Naive B cell (primary cell): Measurements from ENCODE around the gene MYH14. TPM values are rescaled to one million over a fixed set of nuclear protein-coding genes. Genes with fewer than 3 reads are reported as not detected.
A peak's percentile ranks its signal among the peaks of the same experiment; 100 is the strongest.

ENCODE experiments used
- ATAC-seq, 2 donors: fragments of 150-1000 bp; cut with Tn5 transposase; 2 replicates each; pipeline ENCODE4 v1.10.0; 2021; ENCODE audit warnings: low read depth in 2 of 2, mild to moderate bottlenecking in 2 of 2, moderate library complexity in 2 of 2
- DNase-seq: peaks from one replicate; pipeline ENCODE4 v3.0.0; 2022
- H3K27ac Mint-ChIP-seq, 6 donors: one replicate each; pipeline ENCODE4 v1.8.0; 2020 to 2022; ENCODE audit warnings: mild to moderate bottlenecking in 6 of 6, mixed read lengths in 6 of 6, moderate library complexity in 5 of 6, inconsistent platforms in 2 of 6
- H3K27me3 Mint-ChIP-seq, 3 donors: one replicate each; pipeline ENCODE4 v1.8.0; 2021 to 2022; ENCODE audit warnings: mixed read lengths in 3 of 3, mild to moderate bottlenecking in 1 of 3
- H3K36me3 Mint-ChIP-seq, 2 donors: one replicate each; pipeline ENCODE4 v1.8.0; 2020 to 2022; ENCODE audit warnings: mixed read lengths in 2 of 2, inconsistent platforms in 1 of 2, mild to moderate bottlenecking in 1 of 2
- H3K4me1 Mint-ChIP-seq, 3 donors: one replicate each; pipeline ENCODE4 v1.8.0; 2020 to 2022; ENCODE audit warnings: mixed read lengths in 3 of 3, inconsistent platforms in 1 of 3, mild to moderate bottlenecking in 1 of 3, moderate library complexity in 1 of 3
- H3K4me3 Mint-ChIP-seq, 8 donors: one replicate each; pipeline ENCODE4 v1.8.0; 2020 to 2022; ENCODE audit warnings: mild to moderate bottlenecking in 8 of 8, mixed read lengths in 8 of 8, moderate library complexity in 8 of 8, inconsistent platforms in 2 of 8
- H3K9me3 Mint-ChIP-seq, 7 donors: one replicate each; pipeline ENCODE4 v1.8.0; 2020 to 2022; ENCODE audit warnings: mixed read lengths in 7 of 7, mild to moderate bottlenecking in 5 of 7, inconsistent platforms in 2 of 7, moderate library complexity in 1 of 7
- polyA plus RNA-seq, 6 donors: library from polyadenylated mRNA; unstranded; fragments of 300-500 nt; fragmentation: Illumina TruSeq; gene quantifications; one replicate each; pipeline ENCODE4 v1.2.3, GENCODE V29; 2021; ENCODE audit warnings: low read depth in 6 of 6

The MYH14 gene
- polyA plus RNA-seq = not detected

- Mint-ChIP-seq H3K27me3 (peaks cover 41 to 72% (median 62%) of the 10 kb centered on the region in 3 donors), H3K4me1 (peaks cover 0 to 10% (median 0%) of the 10 kb centered on the region in 3 donors), H3K9me3 (peaks cover 0 to 9% (median 4%) of the 10 kb centered on the region in 7 donors), H3K4me3 (peak within 1 kb of the TSS in 3 of 8 donors; percentile 41 to 51 (median 47)), H3K27ac (no peak within 1 kb of the TSS), H3K36me3 (peaks cover 0 to 8% of the 10 kb centered on the region in 2 donors)
- DNase-seq = no peak
- ATAC-seq = peak in 1 of 2 donors; percentile 22
Observed at GRCh38 chr19:50203281-50204080, at the start of gene MYH14. MYH14 (plus strand) TSS chr19:50203622; CDS start chr19:50210366, 6,744 bp downstream.

- Mint-ChIP-seq H3K9me3 (peaks cover 10 to 28% (median 18%) of the 10 kb centered on the region in 7 donors), H3K27ac (no peak overlapping the region), H3K27me3 (peaks cover 32 to 67% (median 39%) of the 10 kb centered on the region in 3 donors), H3K4me3 (no peak overlapping the region), H3K36me3 (peaks cover 5 to 16% of the 10 kb centered on the region in 2 donors), H3K4me1 (no peaks in the 10 kb centered on the region)
- DNase-seq = no peak
- ATAC-seq = no peak
Observed at GRCh38 chr19:50154529-50154928, 48.9 kb upstream of the MYH14 start.

GRCh38 chr19:50155520-50156109, 47.8 kb upstream of the MYH14 start:
- Mint-ChIP-seq H3K9me3 (peaks cover 10 to 30% (median 21%) of the 10 kb centered on the region in 7 donors), H3K36me3 (peaks cover 5 to 16% of the 10 kb centered on the region in 2 donors), H3K27me3 (peaks cover 23 to 60% (median 34%) of the 10 kb centered on the region in 3 donors), H3K4me1 (no peaks in the 10 kb centered on the region), H3K4me3 (peak overlapping the region in 1 of 8 donors; percentile 6), H3K27ac (no peak overlapping the region)
- ATAC-seq (no peak), DNase-seq (no peak)

GRCh38 chr19:50158577-50158976, 44.8 kb upstream of the MYH14 start:
- peaks cover 19 to 51% (median 37%) of the 10 kb centered on the region in 3 donors for H3K27me3 Mint-ChIP-seq
- ATAC-seq = no peak
- DNase-seq = no peak
- no peak overlapping the region for H3K4me3 Mint-ChIP-seq
- H3K9me3 Mint-ChIP-seq = peaks cover 10 to 34% (median 21%) of the 10 kb centered on the region in 7 donors
- peaks cover 5 to 16% of the 10 kb centered on the region in 2 donors for H3K36me3 Mint-ChIP-seq
- no peaks in the 10 kb centered on the region for H3K4me1 Mint-ChIP-seq
- H3K27ac Mint-ChIP-seq = no peak overlapping the region

- peaks cover 5 to 16% of the 10 kb centered on the region in 2 donors for H3K36me3 Mint-ChIP-seq
- no peak for DNase-seq
- peaks cover 19 to 46% (median 36%) of the 10 kb centered on the region in 3 donors for H3K27me3 Mint-ChIP-seq
- no peaks in the 10 kb centered on the region for H3K4me1 Mint-ChIP-seq
- no peak for ATAC-seq
- peaks cover 10 to 34% (median 21%) of the 10 kb centered on the region in 7 donors for H3K9me3 Mint-ChIP-seq
- no peak overlapping the region for H3K27ac Mint-ChIP-seq
- H3K4me3 Mint-ChIP-seq = no peak overlapping the region
Observed at GRCh38 chr19:50159078-50159477, 44.3 kb upstream of the MYH14 start.

- Mint-ChIP-seq H3K27me3 (peaks cover 8 to 46% (median 38%) of the 10 kb centered on the region in 3 donors), H3K9me3 (peaks cover 6 to 26% (median 15%) of the 10 kb centered on the region in 7 donors), H3K4me3 (no peak within 1 kb of the TSS), H3K27ac (peak within 1 kb of the TSS in 1 of 6 donors; percentile 47), H3K36me3 (peaks cover 0 to 8% of the 10 kb centered on the region in 2 donors), H3K4me1 (no peaks in the 10 kb centered on the region)
- no peak for DNase-seq
- ATAC-seq = no peak
Observed at GRCh38 chr19:50162988-50163387, 40.4 kb upstream of the MYH14 start, which contains the start of gene IZUMO2. IZUMO2 (minus strand) TSS chr19:50163281; CDS start chr19:50163194, 87 bp downstream.

GRCh38 chr19:50167314-50167721, 36.1 kb upstream of the MYH14 start:
- no peak overlapping the region for H3K27ac Mint-ChIP-seq
- ATAC-seq = no peak
- H3K4me1 Mint-ChIP-seq = peaks cover 0 to 4% (median 0%) of the 10 kb centered on the region in 3 donors
- no peak for DNase-seq
- no peak overlapping the region for H3K4me3 Mint-ChIP-seq
- H3K9me3 Mint-ChIP-seq = peaks cover 0 to 3% (median 0%) of the 10 kb centered on the region in 7 donors
- H3K36me3 Mint-ChIP-seq = no peaks in the 10 kb centered on the region
- peaks cover 10 to 49% (median 36%) of the 10 kb centered on the region in 3 donors for H3K27me3 Mint-ChIP-seq

- Mint-ChIP-seq H3K27me3 (peaks cover 15 to 38% (median 32%) of the 10 kb centered on the region in 3 donors), H3K27ac (no peak overlapping the region), H3K4me1 (peaks cover 0 to 4% (median 0%) of the 10 kb centered on the region in 3 donors), H3K4me3 (no peak overlapping the region), H3K9me3 (peaks cover 0 to 12% (median 4%) of the 10 kb centered on the region in 7 donors), H3K36me3 (no peaks in the 10 kb centered on the region)
- DNase-seq (no peak), ATAC-seq (no peak)
Observed at GRCh38 chr19:50171752-50172151, 31.7 kb upstream of the MYH14 start.

GRCh38 chr19:50172726-50173125, 30.7 kb upstream of the MYH14 start:
- Mint-ChIP-seq H3K27me3 (peaks cover 10 to 32% (median 30%) of the 10 kb centered on the region in 3 donors), H3K9me3 (peaks cover 0 to 12% (median 4%) of the 10 kb centered on the region in 7 donors), H3K36me3 (no peaks in the 10 kb centered on the region), H3K4me3 (no peak overlapping the region), H3K4me1 (peaks cover 0 to 4% (median 0%) of the 10 kb centered on the region in 3 donors), H3K27ac (no peak overlapping the region)
- DNase-seq = no peak
- no peak for ATAC-seq

- H3K9me3 Mint-ChIP-seq = peaks cover 0 to 12% (median 5%) of the 10 kb centered on the region in 7 donors
- peaks cover 10 to 32% (median 30%) of the 10 kb centered on the region in 3 donors for H3K27me3 Mint-ChIP-seq
- no peaks in the 10 kb centered on the region for H3K36me3 Mint-ChIP-seq
- H3K4me3 Mint-ChIP-seq = no peak overlapping the region
- no peak for DNase-seq
- peaks cover 0 to 4% (median 0%) of the 10 kb centered on the region in 3 donors for H3K4me1 Mint-ChIP-seq
- ATAC-seq = no peak
- no peak overlapping the region for H3K27ac Mint-ChIP-seq
Observed at GRCh38 chr19:50173127-50173526, 30.3 kb upstream of the MYH14 start.

GRCh38 chr19:50174100-50174793, 29.2 kb upstream of the MYH14 start:
- Mint-ChIP-seq H3K9me3 (peaks cover 0 to 12% (median 5%) of the 10 kb centered on the region in 7 donors), H3K4me3 (no peak overlapping the region), H3K4me1 (peaks cover 0 to 1% (median 0%) of the 10 kb centered on the region in 3 donors), H3K27ac (no peak overlapping the region), H3K27me3 (peaks cover 8 to 28% (median 24%) of the 10 kb centered on the region in 3 donors), H3K36me3 (no peaks in the 10 kb centered on the region)
- ATAC-seq (no peak), DNase-seq (no peak)

GRCh38 chr19:50175924-50176323, 27.5 kb upstream of the MYH14 start:
- H3K27me3 Mint-ChIP-seq = peaks cover 5 to 21% (median 13%) of the 10 kb centered on the region in 3 donors
- no peak for DNase-seq
- H3K9me3 Mint-ChIP-seq = peaks cover 0 to 15% (median 5%) of the 10 kb centered on the region in 7 donors

GRCh38 chr19:50176775-50177174, 26.6 kb upstream of the MYH14 start:
- Mint-ChIP-seq H3K36me3 (peaks cover 0 to 5% of the 10 kb centered on the region in 2 donors), H3K27ac (peak overlapping the region in 1 of 6 donors; percentile 42), H3K27me3 (peaks cover 5 to 20% (median 13%) of the 10 kb centered on the region in 3 donors), H3K9me3 (peaks cover 0 to 15% (median 5%) of the 10 kb centered on the region in 7 donors), H3K4me1 (no peaks in the 10 kb centered on the region), H3K4me3 (no peak overlapping the region)
- DNase-seq (no peak), ATAC-seq (no peak)

More at GRCh38 chr19:50175924-50176323, 27.5 kb upstream of the MYH14 start:
- Mint-ChIP-seq H3K4me3 (no peak overlapping the region), H3K36me3 (peaks cover 0 to 5% of the 10 kb centered on the region in 2 donors), H3K27ac (peak overlapping the region in 1 of 6 donors; percentile 4), H3K4me1 (no peaks in the 10 kb centered on the region)
- no peak for ATAC-seq
